Caco-2 (cell line): ENCODE measurements around the gene PTPRG. TPM values are rescaled to one million over a fixed set of nuclear protein-coding genes. Genes with fewer than 3 reads are reported as not detected.
A peak's percentile ranks its signal among the peaks of the same experiment; 100 is the strongest.

ENCODE experiments used
- BruUV-seq: library from RNA; stranded (reverse); fragments of 400-500 nt; replicated peaks from 2 replicates; lab custom pipeline; 2021; lab: Mats Ljungman, UMichigan
- CTCF ChIA-PET: fragments of 300-600 bp; sonication (Branson Sonifier 250); formaldehyde crosslinking; loops from one replicate; lab custom pipeline; 2022; ENCODE audit warnings: antibody characterized with exemption; lab: Charles Lee
- POLR2A ChIA-PET: fragments of 300-600 bp; sonication (Branson Sonifier 250); formaldehyde crosslinking; loops from one replicate; lab custom pipeline; 2022; ENCODE audit warnings: antibody characterized with exemption; lab: Charles Lee
- DNase-seq, 2 experiments: peaks; one replicate each; pipeline versions ENCODE4 v3.0.0 to v3.0.0-alpha.2; 2020 to 2022
- H3K27me3 ChIP-seq: replicated peaks from 2 replicates; pipeline ENCODE4 v1.6.0; 2011; ENCODE audit warnings: low read length; ENCODE audit not compliant: control insufficient read depth, insufficient read depth
- H3K36me3 ChIP-seq: 2 replicates; pipeline ENCODE4 v1.5.1; 2011; ENCODE audit warnings: low read length; ENCODE audit not compliant: control insufficient read depth, insufficient read depth
- H3K4me1 ChIP-seq: fragments of 250-450 bp; sonication (Bioruptor Pico); 2 replicates; pipeline ENCODE4 v1.5.1; 2020; ENCODE audit warnings: mild to moderate bottlenecking
- H3K4me3 ChIP-seq: 2 replicates; pipeline ENCODE4 v1.5.1; 2011; ENCODE audit warnings: low read depth, mild to moderate bottlenecking, control low read depth, low read length
- H3K9me3 ChIP-seq: fragments of 250-450 bp; sonication (Bioruptor Pico); 2 replicates; pipeline ENCODE4 v1.5.1; 2020; ENCODE audit warnings: mild to moderate bottlenecking, moderate library complexity
- H3K27ac Mint-ChIP-seq: one replicate; pipeline ENCODE4 v1.8.0; 2022; ENCODE audit warnings: mixed read lengths; ENCODE audit not compliant: unreplicated experiment
- H3K27me3 Mint-ChIP-seq: one replicate; pipeline ENCODE4 v1.8.0; 2022; ENCODE audit warnings: mixed read lengths; ENCODE audit not compliant: insufficient read depth, unreplicated experiment
- H3K36me3 Mint-ChIP-seq: one replicate; pipeline ENCODE4 v1.8.0; 2022; ENCODE audit warnings: mild to moderate bottlenecking, mixed read lengths; ENCODE audit not compliant: insufficient read depth, unreplicated experiment
- H3K4me1 Mint-ChIP-seq: one replicate; pipeline ENCODE4 v1.8.0; 2022; ENCODE audit warnings: low read depth, mixed read lengths; ENCODE audit not compliant: unreplicated experiment
- H3K4me3 Mint-ChIP-seq: one replicate; pipeline ENCODE4 v1.8.0; 2022; ENCODE audit warnings: mild to moderate bottlenecking, moderate library complexity, mixed read lengths; ENCODE audit not compliant: unreplicated experiment
- H3K9me3 Mint-ChIP-seq: one replicate; pipeline ENCODE4 v1.8.0; 2022; ENCODE audit warnings: mixed read lengths; ENCODE audit not compliant: unreplicated experiment
- CTCF ChIP-seq, 2 experiments: fragments of 200-600 bp in 1 of 2; IDR thresholded peaks; 1 replicate in 1 of 2; 2 replicates in 1 of 2; pipeline versions ENCODE4 v1.5.1 to v1.8.0; 2011 to 2022; ENCODE audit warnings: antibody characterized with exemption in 1 of 2, control low read depth in 1 of 2, inconsistent platforms in 1 of 2, low read depth in 1 of 2, low read length in 1 of 2, mild to moderate bottlenecking in 1 of 2, moderate library complexity in 1 of 2; ENCODE audit not compliant: insufficient read depth in 1 of 2, severe bottlenecking in 1 of 2, unreplicated experiment in 1 of 2
- intact Hi-C: fragments of 100-400 bp; cut with micrococcal nuclease; formaldehyde crosslinking; loops from one replicate; pipeline ENCODE4 v1.10.0; 2022; ENCODE audit not compliant: unreplicated experiment
- total RNA-seq: library from RNA; stranded (reverse); gene quantifications from 2 replicates; pipeline ENCODE4 v1.2.3, GENCODE V29; 2022

The PTPRG gene
- total RNA-seq, 1 experiment from 2014 or later: 46.4 TPM

GRCh38 chr3:62103531-62103930 lies 542.2 kb downstream of the PTPRG start:
- Mint-ChIP-seq H3K27me3 (no peaks in the 10 kb centered on the region), H3K4me3 (no peak overlapping the region), H3K4me1 (no peaks in the 10 kb centered on the region), H3K27ac (no peak overlapping the region), H3K9me3 (no peaks in the 10 kb centered on the region), H3K36me3 (no peaks in the 10 kb centered on the region)
- Histone ChIP-seq H3K4me3 (no peak overlapping the region), H3K27me3 (no peaks in the 10 kb centered on the region), H3K9me3 (no peaks in the 10 kb centered on the region), H3K36me3 (no peaks in the 10 kb centered on the region), H3K4me1 (no peaks in the 10 kb centered on the region)
- ChIA-PET CTCF (no interaction called here), POLR2A (no interaction called here)
- no TSS peak for BruUV-seq
- DNase-seq: no peak
- intact Hi-C loops: no loop called here
- TF ChIP-seq CTCF (IDR thresholded peaks at IDR 0.05; ENCODE audit: insufficient read depth in 1 of 2, low read depth in 1 of 2, low read length in 1 of 2, severe bottlenecking in 1 of 2, unreplicated experiment in 1 of 2): no peak

- no peaks in the 10 kb centered on the region for H3K4me1 ChIP-seq
- H3K4me3 ChIP-seq: no peak overlapping the region
- Mint-ChIP-seq H3K36me3 (peaks cover 6% of the 10 kb centered on the region), H3K27me3 (no peaks in the 10 kb centered on the region), H3K9me3 (no peaks in the 10 kb centered on the region), H3K4me3 (no peak overlapping the region), H3K4me1 (peaks cover 6% of the 10 kb centered on the region), H3K27ac (peak overlapping the region; percentile 39)
- intact Hi-C loops: no loop called here
- TF ChIP-seq CTCF (IDR thresholded peaks at IDR 0.05; ENCODE audit: insufficient read depth in 1 of 2, low read depth in 1 of 2, low read length in 1 of 2, severe bottlenecking in 1 of 2, unreplicated experiment in 1 of 2): no peak
- ChIA-PET POLR2A (no interaction called here), CTCF (interaction anchor here (0.6 kb wide), 1 partner anchor 102 kb away, joined by 3 read pairs; no protein-coding TSS in a partner anchor)
- no peaks in the 10 kb centered on the region for H3K36me3 ChIP-seq
- no TSS peak for BruUV-seq
- H3K9me3 ChIP-seq: no peaks in the 10 kb centered on the region
- DNase-seq: peak in 1 of 2 experiments; percentile 20
- H3K27me3 ChIP-seq: no peaks in the 10 kb centered on the region
These were observed 548.2 kb downstream of the PTPRG start for GRCh38 chr3:62109534-62109933.

GRCh38 chr3:62110443-62111225 lies 549.3 kb downstream of the PTPRG start:
- no peak overlapping the region for H3K27ac Mint-ChIP-seq
- no TSS peak for BruUV-seq
- CTCF ChIA-PET: no interaction called here
- H3K36me3 Mint-ChIP-seq: peaks cover 6% of the 10 kb centered on the region
- no peak for TF ChIP-seq CTCF (IDR thresholded peaks at IDR 0.05; ENCODE audit: insufficient read depth in 1 of 2, low read depth in 1 of 2, low read length in 1 of 2, severe bottlenecking in 1 of 2, unreplicated experiment in 1 of 2)
- no peaks in the 10 kb centered on the region for H3K27me3 Mint-ChIP-seq
- no peak for DNase-seq
- intact Hi-C loops: no loop called here
- Histone ChIP-seq H3K4me1 (no peaks in the 10 kb centered on the region), H3K27me3 (no peaks in the 10 kb centered on the region), H3K4me3 (no peak overlapping the region), H3K36me3 (no peaks in the 10 kb centered on the region), H3K9me3 (no peaks in the 10 kb centered on the region)
- no peak overlapping the region for H3K4me3 Mint-ChIP-seq
- peaks cover 6% of the 10 kb centered on the region for H3K4me1 Mint-ChIP-seq
- POLR2A ChIA-PET: no interaction called here
- no peaks in the 10 kb centered on the region for H3K9me3 Mint-ChIP-seq
